Stomach smooth muscle (tissue), 2 donors: Measurements from ENCODE around the gene TKTL2.

Experiments
- H3K27ac ChIP-seq: one replicate; pipeline ENCODE4 v1.7.0; 2013; ENCODE audit warnings: mild to moderate bottlenecking, low read length, inconsistent platforms
- H3K27me3 ChIP-seq, 2 donors: one replicate each; pipeline ENCODE4 v1.7.0; 2013; ENCODE audit warnings: low read length in 2 of 2; ENCODE audit not compliant: insufficient read depth in 2 of 2, control insufficient read depth in 1 of 2
- H3K36me3 ChIP-seq, 2 donors: one replicate each; pipeline ENCODE4 v1.7.0; 2013; ENCODE audit warnings: low read length in 2 of 2; ENCODE audit not compliant: control insufficient read depth in 2 of 2, insufficient read depth in 2 of 2
- H3K4me1 ChIP-seq: one replicate; pipeline ENCODE4 v1.7.0; 2013; ENCODE audit warnings: low read length; ENCODE audit not compliant: control insufficient read depth, insufficient read depth
- H3K4me3 ChIP-seq, 2 donors: one replicate each; pipeline ENCODE4 v1.7.0; 2013; ENCODE audit warnings: low read length in 2 of 2
- H3K9ac ChIP-seq, 2 donors: one replicate each; pipeline ENCODE4 v1.7.0; 2013; ENCODE audit warnings: low read length in 2 of 2, mild to moderate bottlenecking in 1 of 2
- H3K9me3 ChIP-seq, 2 donors: one replicate each; pipeline ENCODE4 v1.7.0; 2013; ENCODE audit warnings: low read length in 2 of 2; ENCODE audit not compliant: control insufficient read depth in 2 of 2
- donor health status: healthy.
- donor health status: Pancreatic carcinoma.

Gene TKTL2

DNA sequence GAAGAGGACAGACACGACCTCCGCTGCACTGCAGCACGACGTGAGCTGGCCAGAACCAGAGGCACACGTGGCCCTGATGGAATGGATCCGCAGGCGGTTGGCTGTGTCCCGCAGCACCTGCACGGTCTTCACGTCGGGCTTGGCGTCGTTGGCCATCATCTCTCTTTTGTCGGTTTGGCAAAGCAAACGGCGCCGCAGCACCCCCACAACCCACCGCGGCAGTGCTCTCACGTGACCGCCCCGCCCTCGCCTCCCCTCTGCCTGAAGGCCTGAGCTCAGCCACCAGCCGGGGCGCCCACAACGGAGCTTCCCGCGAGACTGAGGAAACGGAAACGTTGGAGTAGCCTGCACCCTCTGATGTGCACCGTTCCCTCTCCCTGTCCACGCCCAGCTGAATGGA lies at the start of gene TKTL2:
TKTL2 (minus strand) TSS at position 179 of the 400 bp plus-strand sequence; CDS start at position 159, 20 bp downstream.
- no peak within 1 kb of the TSS for H3K9ac ChIP-seq

GRCh38 chr4:163515198-163515597 lies 41.6 kb upstream of the TKTL2 start:
- no peaks in the 10 kb centered on the region for H3K27me3 ChIP-seq
- no peaks in the 10 kb centered on the region for H3K9me3 ChIP-seq
- H3K9ac ChIP-seq: no peak overlapping the region
- no peak overlapping the region for H3K4me3 ChIP-seq
- H3K4me1 ChIP-seq: no peaks in the 10 kb centered on the region
- H3K36me3 ChIP-seq: peaks cover 8 to 29% of the 10 kb centered on the region in 2 donors
- no peak overlapping the region for H3K27ac ChIP-seq

More for the DNA sequence above, at the start of gene TKTL2:
- H3K27me3 ChIP-seq: no peaks in the 10 kb centered on the region
- H3K36me3 ChIP-seq: no peaks in the 10 kb centered on the region
- H3K4me1 ChIP-seq: no peaks in the 10 kb centered on the region
- no peak within 1 kb of the TSS for H3K27ac ChIP-seq
- no peaks in the 10 kb centered on the region for H3K9me3 ChIP-seq
- no peak within 1 kb of the TSS for H3K4me3 ChIP-seq

- Histone ChIP-seq H3K27me3 (no peaks in the 10 kb centered on the region), H3K36me3 (peaks cover 5 to 11% of the 10 kb centered on the region in 2 donors), H3K27ac (no peak overlapping the region), H3K9ac (no peak overlapping the region), H3K9me3 (no peaks in the 10 kb centered on the region), H3K4me3 (no peak overlapping the region), H3K4me1 (no peaks in the 10 kb centered on the region)
Measured at GRCh38 chr4:163505374-163505773, 31.8 kb upstream of the TKTL2 start.

- Histone ChIP-seq H3K27ac (no peak overlapping the region), H3K4me1 (no peaks in the 10 kb centered on the region), H3K9ac (no peak overlapping the region), H3K4me3 (no peak overlapping the region), H3K9me3 (no peaks in the 10 kb centered on the region), H3K27me3 (no peaks in the 10 kb centered on the region), H3K36me3 (no peaks in the 10 kb centered on the region)
Measured at GRCh38 chr4:163500586-163500985, 27.0 kb upstream of the TKTL2 start.

DNA sequence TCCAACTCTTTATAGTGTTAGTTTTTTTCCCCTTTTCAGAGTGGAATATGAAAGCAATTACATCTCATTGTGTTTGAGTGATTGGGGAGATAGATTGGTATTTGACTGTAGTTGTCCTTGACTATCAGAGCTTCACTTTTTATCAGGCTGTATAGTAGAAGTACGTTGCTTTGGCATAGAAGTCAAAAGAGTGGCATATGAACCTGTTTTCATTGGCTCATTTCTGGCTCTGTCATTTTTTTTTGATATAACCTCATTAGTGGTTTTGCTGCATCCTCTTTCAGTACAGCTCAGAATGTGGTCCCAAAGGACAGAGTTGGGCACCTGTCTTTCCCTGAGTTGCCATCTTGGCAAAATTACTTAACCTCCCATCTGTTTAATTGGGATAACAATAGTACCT lies 22.3 kb upstream of the TKTL2 start:
- no peaks in the 10 kb centered on the region for H3K27me3 ChIP-seq
- H3K36me3 ChIP-seq: no peaks in the 10 kb centered on the region
- H3K27ac ChIP-seq: no peak overlapping the region
- H3K9me3 ChIP-seq: no peaks in the 10 kb centered on the region
- no peaks in the 10 kb centered on the region for H3K4me1 ChIP-seq
- H3K9ac ChIP-seq: no peak overlapping the region
- H3K4me3 ChIP-seq: peak overlapping the region; percentile 12 to 40

DNA sequence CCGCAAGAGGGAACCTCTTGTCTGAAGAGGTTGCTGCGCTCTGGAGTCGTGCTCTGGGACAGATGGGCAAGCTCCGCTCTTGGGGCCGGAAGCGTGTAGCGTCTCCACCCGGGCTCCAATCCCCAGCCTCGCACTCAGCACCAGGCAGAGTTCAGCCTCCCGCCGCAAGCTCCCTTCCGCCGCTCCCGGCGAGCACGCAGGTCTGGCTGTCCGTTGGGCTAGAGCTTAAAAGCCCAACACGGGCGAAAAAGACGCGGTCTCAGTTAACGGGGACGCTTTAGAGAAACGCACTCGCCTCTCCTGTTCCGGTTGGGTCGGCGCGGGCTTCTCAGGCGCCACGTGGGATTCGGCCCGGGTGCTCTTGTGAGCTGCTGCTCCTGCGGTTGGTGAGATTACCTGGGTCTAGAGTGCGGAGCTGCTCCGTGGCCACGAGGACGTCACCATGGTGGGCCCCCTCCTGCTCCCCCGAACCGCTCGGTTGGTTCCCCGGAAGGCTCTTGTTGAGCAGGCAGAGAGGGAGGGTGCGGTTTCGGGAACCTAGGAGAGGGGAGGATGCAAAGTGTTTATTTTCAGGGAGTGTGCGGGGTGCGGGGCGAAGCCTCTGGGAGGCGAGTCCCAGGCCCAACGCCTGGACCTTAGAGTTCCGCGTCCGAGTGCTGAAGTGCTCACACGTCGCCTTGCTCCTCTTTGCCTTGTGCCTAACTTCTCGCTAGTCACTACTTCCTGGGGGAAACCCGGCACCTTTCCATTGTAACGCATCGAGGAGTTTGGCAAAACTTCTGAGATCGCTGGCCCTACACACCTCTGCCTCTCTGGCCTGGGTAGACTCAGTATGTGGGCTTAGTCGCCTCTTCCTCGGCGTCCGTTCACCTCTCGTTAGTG lies 21.0 kb upstream of the TKTL2 start, which contains the start of gene TMA16:
TMA16 (plus strand) TSS at position 331 of the 882 bp plus-strand sequence; CDS start at position 443, 112 bp downstream.
- no peaks in the 10 kb centered on the region for H3K27me3 ChIP-seq
- no peaks in the 10 kb centered on the region for H3K4me1 ChIP-seq
- no peaks in the 10 kb centered on the region for H3K9me3 ChIP-seq
- peak within 1 kb of the TSS; percentile 62 for H3K27ac ChIP-seq
- H3K9ac ChIP-seq: peak within 1 kb of the TSS; percentile 86 to 87
- H3K36me3 ChIP-seq: no peaks in the 10 kb centered on the region
- peak within 1 kb of the TSS; percentile 93 to 94 for H3K4me3 ChIP-seq

- no peaks in the 10 kb centered on the region for H3K36me3 ChIP-seq
- peak overlapping the region; percentile 86 to 87 for H3K9ac ChIP-seq
- no peaks in the 10 kb centered on the region for H3K4me1 ChIP-seq
- H3K27me3 ChIP-seq: no peaks in the 10 kb centered on the region
- peak overlapping the region; percentile 62 for H3K27ac ChIP-seq
- no peaks in the 10 kb centered on the region for H3K9me3 ChIP-seq
- peak overlapping the region; percentile 93 to 94 for H3K4me3 ChIP-seq
Measured at GRCh38 chr4:163493643-163494359, 20.2 kb upstream of the TKTL2 start.

DNA sequence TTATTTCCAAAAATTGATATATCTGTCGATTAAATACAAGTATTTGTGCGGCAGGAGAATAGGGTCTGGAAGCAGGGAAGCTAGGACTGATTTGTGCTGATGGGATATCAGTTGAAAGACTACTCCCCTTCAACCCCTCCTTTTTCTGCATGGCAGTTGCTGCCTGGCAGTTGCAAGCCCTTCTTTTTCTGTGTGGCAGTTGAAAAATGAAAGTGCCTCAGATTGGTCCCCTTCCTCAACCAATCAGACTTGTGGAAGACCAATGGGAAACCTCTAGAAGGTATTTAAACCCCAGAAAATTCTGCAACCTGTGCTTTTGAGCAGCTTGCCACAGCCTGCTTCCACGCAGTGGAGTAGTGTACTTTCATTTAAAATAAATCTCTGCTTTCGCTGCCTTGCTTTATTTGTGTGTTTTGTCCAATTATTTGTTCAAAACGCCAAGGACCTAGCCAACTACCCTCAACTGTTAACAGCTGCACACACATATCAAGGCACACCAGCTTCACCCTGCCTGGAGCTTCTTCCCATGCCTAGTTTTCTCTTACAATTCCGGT lies 19.5 kb upstream of the TKTL2 start:
- Histone ChIP-seq H3K27me3 (no peaks in the 10 kb centered on the region), H3K27ac (no peak overlapping the region), H3K9ac (no peak overlapping the region), H3K4me3 (no peak overlapping the region), H3K4me1 (no peaks in the 10 kb centered on the region), H3K9me3 (no peaks in the 10 kb centered on the region), H3K36me3 (no peaks in the 10 kb centered on the region)

DNA sequence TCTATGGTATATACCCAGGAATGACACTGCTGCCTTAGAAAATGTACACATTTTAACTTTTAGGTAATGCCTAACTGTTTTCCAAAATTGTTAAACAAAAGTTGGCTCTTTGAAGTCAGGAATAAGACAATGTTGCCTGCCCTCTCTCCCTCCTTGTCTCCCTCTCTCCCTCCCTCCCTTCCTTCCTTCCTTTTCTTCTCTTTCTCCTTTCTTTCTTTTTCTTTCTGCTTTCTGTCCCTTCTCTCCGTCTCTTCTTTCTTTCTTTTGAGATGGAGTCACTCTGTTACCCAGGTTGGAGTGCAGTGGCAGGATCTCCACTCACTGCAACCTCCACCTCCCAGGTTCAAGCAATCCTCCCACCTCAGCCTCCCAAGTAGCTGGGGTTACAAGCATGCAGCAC lies 16.4 kb upstream of the TKTL2 start:
- H3K36me3 ChIP-seq: no peaks in the 10 kb centered on the region
- no peaks in the 10 kb centered on the region for H3K4me1 ChIP-seq

DNA sequence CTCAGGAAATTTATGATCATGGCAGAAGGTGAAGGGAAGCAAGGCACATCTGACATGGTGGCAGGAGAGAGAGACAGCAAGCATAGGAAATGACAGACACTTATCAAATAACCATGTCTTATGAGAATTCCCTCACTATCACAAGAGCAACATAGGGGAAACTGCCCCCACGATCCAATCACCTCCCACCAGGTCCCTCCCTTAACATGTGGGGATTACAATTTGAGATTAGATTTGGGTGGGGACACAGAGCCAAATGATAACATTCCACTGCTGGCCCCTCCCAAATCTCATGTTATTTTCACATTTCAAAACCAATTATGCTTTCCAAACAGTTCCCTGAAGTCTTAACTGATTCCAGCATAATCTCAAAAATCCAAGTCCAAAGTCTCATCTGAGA lies 12.8 kb upstream of the TKTL2 start:
- H3K27ac ChIP-seq: no peak overlapping the region
- H3K36me3 ChIP-seq: no peaks in the 10 kb centered on the region
- no peaks in the 10 kb centered on the region for H3K27me3 ChIP-seq
- no peak overlapping the region for H3K4me3 ChIP-seq
- no peaks in the 10 kb centered on the region for H3K9me3 ChIP-seq
- no peaks in the 10 kb centered on the region for H3K4me1 ChIP-seq
- H3K9ac ChIP-seq: no peak overlapping the region

More for the DNA sequence above, 16.4 kb upstream of the TKTL2 start:
- H3K27me3 ChIP-seq: no peaks in the 10 kb centered on the region
- no peak overlapping the region for H3K4me3 ChIP-seq
- no peaks in the 10 kb centered on the region for H3K9me3 ChIP-seq
- H3K9ac ChIP-seq: no peak overlapping the region
- H3K27ac ChIP-seq: no peak overlapping the region
